Aorta (tissue), 5 donors: ENCODE results near the gene SRGAP3. TPM values are rescaled to one million over a fixed set of nuclear protein-coding genes. Genes with fewer than 3 reads are reported as not detected.

ENCODE experiments used
- ATAC-seq: fragments of 200-7000 bp; cut with Tn5 transposase; one replicate; pipeline ENCODE4 v1.9.1; 2022; ENCODE audit warnings: moderate library complexity; ENCODE audit not compliant: low FRiP score
- DNase-seq, 2 donors: peaks; one replicate each; pipeline ENCODE4 v3.0.0-alpha.2; 2020
- H3K27ac ChIP-seq, 2 donors: one replicate each; pipeline ENCODE4 v1.5.1; 2013; ENCODE audit warnings: low read length in 2 of 2, mild to moderate bottlenecking in 2 of 2, moderate library complexity in 2 of 2, control low read depth in 1 of 2, inconsistent platforms in 1 of 2, low read depth in 1 of 2
- H3K27me3 ChIP-seq, 2 donors: one replicate each; pipeline ENCODE4 v1.6.1; 2013; ENCODE audit warnings: control low read depth in 1 of 2, low read length in 1 of 2, mild to moderate bottlenecking in 1 of 2, moderate library complexity in 1 of 2; ENCODE audit not compliant: insufficient read depth in 2 of 2, control insufficient read depth in 1 of 2
- H3K36me3 ChIP-seq, 2 donors: one replicate each; pipeline ENCODE4 v1.6.1; 2013; ENCODE audit warnings: control low read depth in 1 of 2, low read length in 1 of 2, mild to moderate bottlenecking in 1 of 2; ENCODE audit not compliant: insufficient read depth in 2 of 2, control insufficient read depth in 1 of 2
- H3K4me1 ChIP-seq, 2 donors: one replicate each; pipeline ENCODE4 v1.6.1; 2013; ENCODE audit warnings: low read length in 2 of 2, control low read depth in 1 of 2, mild to moderate bottlenecking in 1 of 2, moderate library complexity in 1 of 2; ENCODE audit not compliant: insufficient read depth in 2 of 2, control insufficient read depth in 1 of 2
- H3K4me3 ChIP-seq, 2 donors: one replicate each; pipeline ENCODE4 v1.5.1; 2013; ENCODE audit warnings: low read length in 2 of 2, control low read depth in 1 of 2, mild to moderate bottlenecking in 1 of 2
- H3K9me3 ChIP-seq: one replicate; pipeline ENCODE4 v1.6.1; 2013; ENCODE audit warnings: mild to moderate bottlenecking, low read length; ENCODE audit not compliant: control insufficient read depth
- WGBS, 2 donors: extraction: QIAGEN DNeasy Blood & Tissue Kit; methylation state at CpG; one replicate each; pipeline ENCODE4 v1.1.7; 2013; 5-methylcytosine and 5-hydroxymethylcytosine counted together
- intact Hi-C, 2 donors: fragments of 100-400 bp; cut with DNase I; formaldehyde crosslinking; loops; one replicate each; pipeline versions ENCODE4 v1.14.2 to v1.15.0; 2022
- polyA plus RNA-seq, 2 donors: library from polyadenylated mRNA; stranded (reverse); fragments of 200-250 nt; gene quantifications; one replicate each; pipeline ENCODE4 v1.2.3, GENCODE V29; 2013
- total RNA-seq, 2 donors: library from RNA; stranded (reverse); fragmentation: NEBNext Ultra II Directional; extraction: Animal tissue kit (Norgen Biotek cat#: 25700); gene quantifications; one replicate each; pipeline ENCODE4 v1.2.1, GENCODE V29; 2021
- donor health status: healthy with polysubstance abuse.
- donor health status: Bipolar disorder and iron deficiency.
- donor health status: DM: no; HTN: no; CAD: no.
- donor health status: DM: no; HTN: no; CAD: no.
- donor health status: DM: yes; HTN: yes; CAD: no.

SRGAP3 gene
- total and polyA plus RNA-seq, 4 donors, result 0.26 to 11.7 (median 1.3) TPM

GRCh38 chr3:9266716-9267115 is 17.3 kb upstream of the SRGAP3 start:
- no peak overlapping the region for H3K27ac ChIP-seq
- WGBS, 2 donors, result 94 to 95% methylated on average over 3 of the region's 3 CpGs
- no peaks in the 10 kb centered on the region for H3K9me3 ChIP-seq
- intact Hi-C loops, result no loop called here
- H3K4me3 ChIP-seq, result no peak overlapping the region
- DNase-seq, result no peak
- no peak for ATAC-seq
- no peaks in the 10 kb centered on the region for H3K4me1 ChIP-seq
- no peaks in the 10 kb centered on the region for H3K36me3 ChIP-seq
- H3K27me3 ChIP-seq, result no peaks in the 10 kb centered on the region

- intact Hi-C loops, result no loop called here
- H3K27ac ChIP-seq, result no peak overlapping the region
- H3K27me3 ChIP-seq, result no peaks in the 10 kb centered on the region
- no peaks in the 10 kb centered on the region for H3K4me1 ChIP-seq
- no peak overlapping the region for H3K4me3 ChIP-seq
- ATAC-seq (no peak), DNase-seq (no peak)
- peaks cover 2% of the 10 kb centered on the region for H3K9me3 ChIP-seq
- H3K36me3 ChIP-seq, result no peaks in the 10 kb centered on the region
- 57 to 80% methylated on average over 12 of the region's 12 CpGs for WGBS, 2 donors
Observed at GRCh38 chr3:9260305-9260704, 10.9 kb upstream of the SRGAP3 start.

GRCh38 chr3:9257092-9257491 is 7.6 kb upstream of the SRGAP3 start:
- Histone ChIP-seq H3K9me3 (peaks cover 2% of the 10 kb centered on the region), H3K27me3 (no peaks in the 10 kb centered on the region), H3K4me1 (no peaks in the 10 kb centered on the region), H3K4me3 (no peak overlapping the region), H3K27ac (no peak overlapping the region), H3K36me3 (no peaks in the 10 kb centered on the region)
- ATAC-seq (no peak), DNase-seq (no peak)
- 98 to 99% methylated on average over 2 of the region's 2 CpGs for WGBS, 2 donors
- intact Hi-C loops, result no loop called here

GRCh38 chr3:9255976-9256375 is 6.5 kb upstream of the SRGAP3 start:
- Histone ChIP-seq H3K36me3 (no peaks in the 10 kb centered on the region), H3K4me1 (no peaks in the 10 kb centered on the region), H3K27ac (no peak overlapping the region), H3K27me3 (no peaks in the 10 kb centered on the region), H3K4me3 (no peak overlapping the region), H3K9me3 (peaks cover 2% of the 10 kb centered on the region)
- no peak for ATAC-seq
- intact Hi-C loops, result no loop called here
- DNase-seq, result no peak
- 46 to 52% methylated on average over 4 of the region's 4 CpGs for WGBS, 2 donors

GRCh38 chr3:9254764-9255163 is 5.3 kb upstream of the SRGAP3 start:
- intact Hi-C loops, result no loop called here
- Histone ChIP-seq H3K4me1 (no peaks in the 10 kb centered on the region), H3K9me3 (peaks cover 2% of the 10 kb centered on the region), H3K36me3 (no peaks in the 10 kb centered on the region), H3K27me3 (no peaks in the 10 kb centered on the region), H3K27ac (no peak overlapping the region), H3K4me3 (no peak overlapping the region)
- no peak for DNase-seq
- 53 to 74% methylated on average over 1 of the region's 1 CpG for WGBS, 2 donors
- ATAC-seq, result no peak

GRCh38 chr3:9253327-9253726 is 3.9 kb upstream of the SRGAP3 start:
- Histone ChIP-seq H3K4me1 (no peaks in the 10 kb centered on the region), H3K27ac (no peak overlapping the region), H3K9me3 (peaks cover 2% of the 10 kb centered on the region), H3K4me3 (no peak overlapping the region), H3K27me3 (no peaks in the 10 kb centered on the region), H3K36me3 (no peaks in the 10 kb centered on the region)
- no peak for DNase-seq
- ATAC-seq, result no peak
- intact Hi-C loops, result no loop called here
- 55 to 68% methylated on average over 7 of the region's 7 CpGs for WGBS, 2 donors

- no peaks in the 10 kb centered on the region for H3K9me3 ChIP-seq
- no peaks in the 10 kb centered on the region for H3K27me3 ChIP-seq
- H3K36me3 ChIP-seq, result no peaks in the 10 kb centered on the region
- no peak overlapping the region for H3K27ac ChIP-seq
- DNase-seq (no peak), ATAC-seq (no peak)
- no peaks in the 10 kb centered on the region for H3K4me1 ChIP-seq
- no peak overlapping the region for H3K4me3 ChIP-seq
- intact Hi-C loops, result no loop called here
- WGBS, 2 donors, result 72 to 77% methylated on average over 10 of the region's 10 CpGs
Observed at GRCh38 chr3:9251055-9251786, 1.8 kb upstream of the SRGAP3 start.

GRCh38 chr3:9250236-9250635 is 790 bp upstream of the SRGAP3 start:
- Histone ChIP-seq H3K27ac (no peak overlapping the region), H3K4me3 (no peak overlapping the region), H3K36me3 (no peaks in the 10 kb centered on the region), H3K9me3 (no peaks in the 10 kb centered on the region), H3K27me3 (no peaks in the 10 kb centered on the region), H3K4me1 (no peaks in the 10 kb centered on the region)
- DNase-seq (no peak), ATAC-seq (no peak)
- WGBS, 2 donors, result 61 to 67% methylated on average over 4 of the region's 4 CpGs
- intact Hi-C loops, result no loop called here

- H3K27ac ChIP-seq, result no peak overlapping the region
- no peaks in the 10 kb centered on the region for H3K4me1 ChIP-seq
- ATAC-seq (peak; percentile 6), DNase-seq (no peak)
- 17 to 23% methylated on average over 13 of the region's 13 CpGs for WGBS, 2 donors
- no peaks in the 10 kb centered on the region for H3K27me3 ChIP-seq
- no peaks in the 10 kb centered on the region for H3K36me3 ChIP-seq
- intact Hi-C loops, result no loop called here
- H3K4me3 ChIP-seq, result peak overlapping the region; percentile 9 to 21
- no peaks in the 10 kb centered on the region for H3K9me3 ChIP-seq
Observed at GRCh38 chr3:9248522-9249271, 749 bp downstream of the SRGAP3 start.
